Heart right ventricle (tissue), 16 donors: ENCODE data around the gene NUP42. TPM values are rescaled to one million over a fixed set of nuclear protein-coding genes. Genes with fewer than 3 reads are reported as not detected.

Experiments used
- ATAC-seq, 8 donors: fragments of 200-7000 bp; cut with Tn5 transposase; one replicate each; pipeline ENCODE4 v1.9.1; 2020; ENCODE audit warnings: mild to moderate bottlenecking in 8 of 8, moderate library complexity in 8 of 8, moderate number of reproducible peaks in 1 of 8
- DNase-seq, 2 donors: peaks; one replicate each; pipeline ENCODE4 v3.0.0-alpha.2; 2020
- H3K27ac ChIP-seq, 10 donors: fragments of 200-600 bp; sonication (generic) in 2 of 10; one replicate each; pipeline versions ENCODE4 v1.5.0 to v1.8.0; 2020 to 2022; ENCODE audit warnings: mild to moderate bottlenecking in 3 of 10
- H3K27me3 ChIP-seq, 7 donors: fragments of 200-600 bp; one replicate each; pipeline ENCODE4 v1.8.0; 2021 to 2022; ENCODE audit warnings: mild to moderate bottlenecking in 2 of 7
- H3K36me3 ChIP-seq, 9 donors: fragments of 200-600 bp; sonication (generic) in 1 of 9; one replicate each; pipeline versions ENCODE4 v1.5.0 to v1.8.0; 2020 to 2022; ENCODE audit warnings: mild to moderate bottlenecking in 2 of 9
- H3K4me1 ChIP-seq, 9 donors: fragments of 200-600 bp; sonication (generic) in 1 of 9; one replicate each; pipeline versions ENCODE4 v1.5.0 to v1.8.0; 2020 to 2022; ENCODE audit warnings: mild to moderate bottlenecking in 4 of 9
- H3K4me3 ChIP-seq, 10 donors: fragments of 200-600 bp; sonication (generic) in 2 of 10; one replicate each; pipeline versions ENCODE4 v1.5.0 to v1.8.0; 2020 to 2022; ENCODE audit warnings: mild to moderate bottlenecking in 7 of 10, moderate library complexity in 2 of 10
- H3K9me3 ChIP-seq, 11 donors: fragments of 200-600 bp in 10 of 11; sonication (generic) in 2 of 11; one replicate each; pipeline versions ENCODE4 v1.5.0 to v1.8.0; 2013 to 2022; ENCODE audit warnings: mild to moderate bottlenecking in 2 of 11, control low read depth in 1 of 11, moderate library complexity in 1 of 11
- WGBS, 2 donors: extraction: QIAGEN DNeasy Blood & Tissue Kit; methylation state at CpG; one replicate each; pipeline ENCODE4 v1.1.7; 2013; ENCODE audit warnings: inconsistent platforms in 1 of 2; 5-methylcytosine and 5-hydroxymethylcytosine counted together
- intact Hi-C, 10 donors: fragments of 100-400 bp; cut with DNase I; formaldehyde crosslinking; loops; one replicate each; pipeline versions ENCODE4 v1.11.1 to v1.14.2; 2022
- long read RNA-seq, 3 donors: library from polyadenylated mRNA; unstranded; transcript quantifications; one replicate each; pipeline ENCODE4 v2.0.0, GENCODE V29; 2020 to 2021
- polyA plus RNA-seq, 2 donors: library from polyadenylated mRNA; stranded (reverse); fragments of 200-250 nt; gene quantifications; one replicate each; pipeline ENCODE4 v1.2.3, GENCODE V29; 2013
- total RNA-seq, 10 donors: library from RNA; stranded (reverse); fragmentation: NEBNext Ultra II Directional in 3 of 10; extraction: Animal tissue kit (Norgen Biotek cat#: 25700) in 3 of 10; gene quantifications; one replicate each; pipeline versions ENCODE4 v1.2.1 to v1.2.4, GENCODE V29; 2021 to 2023
- TF ChIP-seq, protein P1 (sequence below), 9 donors: fragments of 200-600 bp; sonication (generic) in 2 of 9; IDR thresholded peaks; one replicate each; pipeline versions ENCODE4 v1.5.0 to v1.8.0; 2021 to 2022; ENCODE audit warnings: antibody characterized with exemption in 9 of 9, mild to moderate bottlenecking in 5 of 9, moderate library complexity in 1 of 9
- donor health status: Arrhythmogenic right ventricular cardiomyopathy.
- donor health status: ischemic (EF 13 %, LVEDD 7.1; RV severe dilation, severe dysfunction).
- donor health status: healthy with polysubstance abuse.
- donor health status: DM: no; HTN: yes; CAD: no.
- donor health status: DM: no; HTN: no; CAD: no.
- donor health status: ischemic (EF 25% LVEDD 6.9; RV normal size, moderate dysfunction).
- donor health status: ischemic (EF 25% LVEDD 5.7; RV mildly dilated, moderate dysfunction).
- donor health status: healthy.
- donor health status: DM: yes; HTN: yes; CAD: no.
- donor health status: Ischemic cardiomyopathy.
- donor health status: ischemic (EF 35%, LVEDD 5.7; RV mildly dilated, moderate dysfunction).
- donor health status: nonischemic (EF 11% LVEDD 7.7; RV severe dilation, severe dysfunction).
- donor health status: DM: yes; HTN: yes; CAD: no.
- donor health status: PGD.
- donor health status: ischemic (EF 29% LVEDD 5.4; RV normal size, mild dysfunction).
- donor health status: nonischemic (EF 23%, LVEDD 6.1; RV moderate dilation, normal function).

The NUP42 gene
- total RNA-seq = 10 to 100 TPM; 14.7 to 25.1 (median 19.7) TPM
- 10 to 100 TPM; 21.8 to 26.1 TPM for polyA plus RNA-seq
- long read RNA-seq, donor 1, transcript NUPL2-201 (7 exons, 1,795 nt) = major isoform, 6 of 9 reads
- long read RNA-seq, donor 1, partial matches to known transcripts = 2 of 9 reads
- long read RNA-seq, donor 1, other reads (novel, unspliced or antisense) = 1 of 9 reads
- long read RNA-seq, donor 2, transcript NUPL2-201 (7 exons, 1,795 nt) = major isoform, 8 of 16 reads
- long read RNA-seq, donor 2, partial matches to known transcripts = 0 of 16 reads
- long read RNA-seq, donor 2, other reads (novel, unspliced or antisense) = 3 of 16 reads
- long read RNA-seq, donor 3, transcript NUPL2-201 (7 exons, 1,795 nt) = major isoform, 33 of 44 reads
- long read RNA-seq, donor 3, partial matches to known transcripts = 2 of 44 reads
- long read RNA-seq, donor 3, other reads (novel, unspliced or antisense) = 6 of 44 reads

DNA sequence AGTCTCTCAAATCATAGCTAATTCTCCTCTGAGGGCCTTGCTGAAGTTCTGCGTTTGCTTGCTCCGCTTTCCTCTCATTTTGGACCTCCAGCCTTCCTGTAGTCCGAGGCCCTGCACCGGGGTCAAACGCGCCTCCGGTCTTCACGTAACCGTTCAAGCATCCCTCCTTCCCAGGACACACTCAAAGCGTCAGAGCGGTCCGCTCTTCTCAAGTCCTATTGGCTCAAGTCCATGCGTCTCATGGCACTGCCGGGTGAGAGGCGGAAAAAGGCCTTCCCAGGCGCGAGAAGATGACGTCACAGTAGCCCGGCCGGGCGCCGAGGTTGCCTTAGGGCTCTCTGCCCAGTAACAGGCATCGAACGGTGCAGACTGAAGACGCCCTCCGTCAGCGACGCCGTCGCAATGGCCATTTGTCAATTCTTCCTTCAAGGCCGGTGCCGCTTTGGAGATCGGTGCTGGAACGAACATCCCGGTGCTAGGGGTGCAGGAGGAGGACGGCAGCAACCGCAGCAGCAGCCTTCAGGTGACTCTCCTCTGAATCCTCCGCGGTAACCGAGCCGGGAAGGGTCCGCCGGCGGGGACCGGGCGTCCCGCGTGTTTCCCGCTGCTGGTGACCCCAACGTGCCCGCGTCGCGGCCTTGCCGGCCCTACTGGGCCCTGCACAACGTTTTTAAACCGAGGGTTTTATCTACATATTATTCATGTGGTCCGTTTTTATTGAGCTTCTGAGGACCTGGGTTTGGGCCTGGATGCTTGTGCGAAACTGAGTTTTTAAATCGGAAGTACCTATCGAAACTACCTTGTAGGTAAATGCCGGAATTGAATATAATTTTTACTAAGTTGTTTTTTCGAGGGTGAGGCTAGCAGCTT lies at the start of gene NUP42:
NUP42 (plus strand) TSS at position 365 of the 870 bp plus-strand sequence; CDS start at position 403, 38 bp downstream.
- peak; percentile 92 to 96 for DNase-seq
- ATAC-seq = peak; percentile 94 to 99 (median 97)
- Histone ChIP-seq H3K36me3 (peaks cover 0 to 20% (median 15%) of the 10 kb centered on the region in 9 donors), H3K27me3 (no peaks in the 10 kb centered on the region), H3K4me3 (peak within 1 kb of the TSS; percentile 56 to 87 (median 76)), H3K4me1 (peaks cover 0 to 49% (median 31%) of the 10 kb centered on the region in 9 donors), H3K27ac (peak within 1 kb of the TSS; percentile 59 to 94 (median 91)), H3K9me3 (no peaks in the 10 kb centered on the region)
- TF ChIP-seq, protein P1, sequence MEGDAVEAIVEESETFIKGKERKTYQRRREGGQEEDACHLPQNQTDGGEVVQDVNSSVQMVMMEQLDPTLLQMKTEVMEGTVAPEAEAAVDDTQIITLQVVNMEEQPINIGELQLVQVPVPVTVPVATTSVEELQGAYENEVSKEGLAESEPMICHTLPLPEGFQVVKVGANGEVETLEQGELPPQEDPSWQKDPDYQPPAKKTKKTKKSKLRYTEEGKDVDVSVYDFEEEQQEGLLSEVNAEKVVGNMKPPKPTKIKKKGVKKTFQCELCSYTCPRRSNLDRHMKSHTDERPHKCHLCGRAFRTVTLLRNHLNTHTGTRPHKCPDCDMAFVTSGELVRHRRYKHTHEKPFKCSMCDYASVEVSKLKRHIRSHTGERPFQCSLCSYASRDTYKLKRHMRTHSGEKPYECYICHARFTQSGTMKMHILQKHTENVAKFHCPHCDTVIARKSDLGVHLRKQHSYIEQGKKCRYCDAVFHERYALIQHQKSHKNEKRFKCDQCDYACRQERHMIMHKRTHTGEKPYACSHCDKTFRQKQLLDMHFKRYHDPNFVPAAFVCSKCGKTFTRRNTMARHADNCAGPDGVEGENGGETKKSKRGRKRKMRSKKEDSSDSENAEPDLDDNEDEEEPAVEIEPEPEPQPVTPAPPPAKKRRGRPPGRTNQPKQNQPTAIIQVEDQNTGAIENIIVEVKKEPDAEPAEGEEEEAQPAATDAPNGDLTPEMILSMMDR (IDR thresholded peaks at IDR 0.05) = no peak
- 0% methylated on average over 63 of the region's 63 CpGs for WGBS, 2 donors
- intact Hi-C loops = loop anchor here in 9 of 10 donors (1.0 to 10.0 kb wide), 7 partner anchors 65 to 360 kb away; partner anchors contain the start of genes KLHL7 (in 8 of the 9), GPNMB (in 2 of the 9) and TOMM7 (in 1 of the 9)

- intact Hi-C loops = loop anchor here in 2 of 10 donors (5.0 kb wide), 2 partner anchors 34 to 39 kb away; no protein-coding TSS in a partner anchor
- peak in 1 of 8 donors; percentile 41 for ATAC-seq
- peak overlapping the region in 4 of 10 donors; percentile 5 to 41 (median 24) for H3K27ac ChIP-seq
Measured at GRCh38 chr7:23133797-23134196, 48.1 kb upstream of the NUP42 start.

GRCh38 chr7:23135755-23136154 lies 46.1 kb upstream of the NUP42 start:
- ATAC-seq (peak in 1 of 8 donors; percentile 29), DNase-seq (no peak)
- peaks cover 0 to 17% (median 3%) of the 10 kb centered on the region in 9 donors for H3K36me3 ChIP-seq
- peaks cover 0 to 15% (median 0%) of the 10 kb centered on the region in 11 donors for H3K9me3 ChIP-seq
- H3K27me3 ChIP-seq = no peaks in the 10 kb centered on the region
- peaks cover 0 to 21% (median 8%) of the 10 kb centered on the region in 9 donors for H3K4me1 ChIP-seq
- TF ChIP-seq, protein P1 (IDR thresholded peaks at IDR 0.05) = no peak
- no peak overlapping the region for H3K27ac ChIP-seq
- no peak overlapping the region for H3K4me3 ChIP-seq
- 51 to 60% methylated on average over 1 of the region's 1 CpG for WGBS, 2 donors
- intact Hi-C loops = no loop called here

More at GRCh38 chr7:23133797-23134196, 48.1 kb upstream of the NUP42 start:
- Histone ChIP-seq H3K36me3 (peaks cover 0 to 33% (median 5%) of the 10 kb centered on the region in 9 donors), H3K27me3 (no peaks in the 10 kb centered on the region), H3K4me3 (no peak overlapping the region), H3K4me1 (peaks cover 0 to 30% (median 11%) of the 10 kb centered on the region in 9 donors), H3K9me3 (peaks cover 0 to 15% (median 0%) of the 10 kb centered on the region in 11 donors)
- no peak for DNase-seq
- TF ChIP-seq, protein P1 (IDR thresholded peaks at IDR 0.05) = no peak

DNA sequence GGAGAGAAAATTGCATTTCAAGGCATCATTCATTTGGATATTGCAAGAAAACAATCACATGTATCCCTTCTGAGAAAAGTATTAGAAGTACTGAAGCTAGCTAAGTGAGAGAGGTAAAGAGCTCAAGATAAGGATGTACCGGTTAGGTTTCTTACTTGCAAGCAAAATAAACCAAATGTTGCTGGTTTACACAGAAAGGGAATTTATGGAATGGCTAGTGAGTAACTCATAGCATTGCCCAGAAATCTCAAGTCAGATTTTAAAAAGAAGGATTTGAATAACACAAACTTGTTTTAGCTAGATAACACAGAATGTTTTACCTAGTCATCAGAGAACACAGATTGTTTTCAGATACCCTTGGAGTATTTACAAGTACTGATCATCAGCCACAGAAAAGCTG lies 45.6 kb upstream of the NUP42 start:
- no peak for DNase-seq
- Histone ChIP-seq H3K36me3 (peaks cover 0 to 17% (median 6%) of the 10 kb centered on the region in 9 donors), H3K27me3 (no peaks in the 10 kb centered on the region), H3K9me3 (peaks cover 0 to 15% (median 0%) of the 10 kb centered on the region in 11 donors), H3K27ac (no peak overlapping the region), H3K4me1 (peaks cover 0 to 21% (median 8%) of the 10 kb centered on the region in 9 donors), H3K4me3 (no peak overlapping the region)
- no peak for ATAC-seq
- WGBS, 2 donors = 35 to 57% methylated on average over 1 of the region's 1 CpG
- TF ChIP-seq, protein P1 (IDR thresholded peaks at IDR 0.05) = no peak
- intact Hi-C loops = no loop called here
